ENCODE measurements around the gene TRDMT1.

- TF ChIP-seq, protein P1, sequence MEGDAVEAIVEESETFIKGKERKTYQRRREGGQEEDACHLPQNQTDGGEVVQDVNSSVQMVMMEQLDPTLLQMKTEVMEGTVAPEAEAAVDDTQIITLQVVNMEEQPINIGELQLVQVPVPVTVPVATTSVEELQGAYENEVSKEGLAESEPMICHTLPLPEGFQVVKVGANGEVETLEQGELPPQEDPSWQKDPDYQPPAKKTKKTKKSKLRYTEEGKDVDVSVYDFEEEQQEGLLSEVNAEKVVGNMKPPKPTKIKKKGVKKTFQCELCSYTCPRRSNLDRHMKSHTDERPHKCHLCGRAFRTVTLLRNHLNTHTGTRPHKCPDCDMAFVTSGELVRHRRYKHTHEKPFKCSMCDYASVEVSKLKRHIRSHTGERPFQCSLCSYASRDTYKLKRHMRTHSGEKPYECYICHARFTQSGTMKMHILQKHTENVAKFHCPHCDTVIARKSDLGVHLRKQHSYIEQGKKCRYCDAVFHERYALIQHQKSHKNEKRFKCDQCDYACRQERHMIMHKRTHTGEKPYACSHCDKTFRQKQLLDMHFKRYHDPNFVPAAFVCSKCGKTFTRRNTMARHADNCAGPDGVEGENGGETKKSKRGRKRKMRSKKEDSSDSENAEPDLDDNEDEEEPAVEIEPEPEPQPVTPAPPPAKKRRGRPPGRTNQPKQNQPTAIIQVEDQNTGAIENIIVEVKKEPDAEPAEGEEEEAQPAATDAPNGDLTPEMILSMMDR (conservative IDR thresholded peaks at IDR 0.05; ENCODE audit: low read length): no peak
- no peak for TF ChIP-seq EZH2phosphoT487 (IDR thresholded peaks at IDR 0.05; ENCODE audit: borderline replicate concordance, low read depth, low read length)
Observed at GRCh38 chr10:17236468-17237148, 35.1 kb upstream of the TRDMT1 start.
